K562 (cell line): ENCODE measurements around the gene ABCC6. TPM values are rescaled to one million over a fixed set of nuclear protein-coding genes. Genes with fewer than 3 reads are reported as not detected.
A peak's percentile ranks its signal among the peaks of the same experiment; 100 is the strongest.

Experiments used
- CHCHD3 ChIP-seq: fragments of 250-450 bp; sonication (Bioruptor Pico); IDR thresholded peaks from 2 replicates; pipeline ENCODE4 v2.1.2; 2022; ENCODE audit warnings: mild to moderate bottlenecking
- CREBBP ChIP-seq: IDR thresholded peaks from one replicate; pipeline ENCODE4 v1.6.1; 2012; ENCODE audit warnings: low read depth, mild to moderate bottlenecking, control low read depth, inconsistent platforms, low read length
- FOXO4 ChIP-seq: fragments of 450-650 bp; formaldehyde crosslinking; IDR thresholded peaks from 2 replicates; pipeline ENCODE4 v1.4.0; 2020; ENCODE audit warnings: mild to moderate bottlenecking, moderate library complexity
- FOXP4 ChIP-seq: sonication (generic); formaldehyde crosslinking; IDR thresholded peaks from 2 replicates; pipeline ENCODE4 v1.8.0; 2022; ENCODE audit warnings: mild to moderate bottlenecking, missing genetic modification reagents, borderline replicate concordance
- HOMEZ ChIP-seq: fragments of 250-450 bp; sonication (Bioruptor Pico); IDR thresholded peaks from 2 replicates; pipeline ENCODE4 v1.4.0; 2020; ENCODE audit warnings: mild to moderate bottlenecking, moderate library complexity
- PHTF2 ChIP-seq: fragments of 250-450 bp; sonication (Bioruptor Pico); IDR thresholded peaks from 2 replicates; pipeline ENCODE4 v1.5.0; 2021; ENCODE audit warnings: mild to moderate bottlenecking
- SMARCB1 ChIP-seq: IDR thresholded peaks from 2 replicates; pipeline ENCODE4 v1.6.1; 2011; ENCODE audit warnings: improper control_type of control experiment, low read depth; ENCODE audit not compliant: insufficient read length
- SREBF2 ChIP-seq: sonication (generic); formaldehyde crosslinking; IDR thresholded peaks from 2 replicates; pipeline ENCODE4 v1.4.0; 2020; ENCODE audit warnings: mild to moderate bottlenecking, missing genetic modification reagents
- TCF3 ChIP-seq: sonication (generic); formaldehyde crosslinking; IDR thresholded peaks from 2 replicates; pipeline ENCODE4 v1.4.0; 2020; ENCODE audit warnings: mild to moderate bottlenecking, missing genetic modification reagents
- ZNF121 ChIP-seq: sonication (generic); formaldehyde crosslinking; conservative IDR thresholded peaks from 2 replicates; pipeline ENCODE4 v1.8.0; 2022; ENCODE audit warnings: missing genetic modification reagents
- ZNF165 ChIP-seq: fragments of 250-450 bp; sonication (Bioruptor Pico); IDR thresholded peaks from 2 replicates; pipeline ENCODE4 v1.4.0; 2020; ENCODE audit warnings: borderline replicate concordance
- ZNF224 ChIP-seq: sonication (generic); formaldehyde crosslinking; IDR thresholded peaks from 2 replicates; pipeline ENCODE4 v1.8.0; 2022; ENCODE audit warnings: mild to moderate bottlenecking, missing genetic modification reagents
- ZNF24 ChIP-seq: fragments of 450-650 bp; IDR thresholded peaks from 2 replicates; pipeline ENCODE4 v1.6.1; 2016
- ZNF280A ChIP-seq: fragments of 450-650 bp; IDR thresholded peaks from 2 replicates; pipeline ENCODE4 v1.6.1; 2018; ENCODE audit warnings: mild to moderate bottlenecking, low read depth; ENCODE audit not compliant: partially characterized antibody
- ZNF609 ChIP-seq: sonication (generic); formaldehyde crosslinking; IDR thresholded peaks from 2 replicates; pipeline ENCODE4 v1.8.1; 2023; ENCODE audit warnings: missing genetic modification reagents, mild to moderate bottlenecking, borderline replicate concordance
- polyA plus RNA-seq, 8 experiments: library from polyadenylated mRNA; depleted of rRNA in 4 of 8; stranded (reverse) in 5 of 8; unstranded in 3 of 8; fragments of >200 nt; fragmentation: Nextera tagmentation in 2 of 8; fragmentation: Illumina TruSeq in 1 of 8; extraction: Ambion mirVana in 2 of 8; extraction: Trizol in 1 of 8; gene quantifications; 2 replicates each; pipeline versions ENCODE4 v1.2.1 to v1.2.3, GENCODE V29; 2011 to 2014; ENCODE audit warnings: inconsistent platforms in 1 of 8, missing spikeins in 1 of 8
- total RNA-seq, 7 experiments: library from RNA; depleted of rRNA in 6 of 7; stranded (reverse); fragments of >200 nt in 6 of 7; fragmentation: Illumina TruSeq in 2 of 7; extraction: Trizol in 2 of 7; gene quantifications; 2 replicates each; pipeline versions ENCODE4 v1.2.1 to v1.2.3, GENCODE V29; 2011 to 2021; ENCODE audit warnings: low replicate concordance in 1 of 7

The ABCC6 gene
- total and polyA plus RNA-seq, 9 of the 15 experiments (the other 6 are each of a cell fraction or from before 2014, with no cell fraction given) = 0.03 to 0.46 (median 0.07) TPM; not detected in 4

GRCh38 chr16:16189842-16190241, 33.5 kb downstream of the ABCC6 start (continued):
- TF ChIP-seq ZNF609 (CRISPR knock-in tag) (no peak), ZNF165 (no peak), SREBF2 (CRISPR knock-in tag) (no peak), TCF3 (CRISPR knock-in tag) (peak; percentile 82), FOXO4 (no peak), ZNF121 (CRISPR knock-in tag) (no peak), SMARCB1 (no peak), ZNF24 (no peak), CREBBP (no peak), FOXP4 (no peak), ZNF224 (CRISPR knock-in tag) (no peak), PHTF2 (no peak), CHCHD3 (CRISPR knock-in tag) (no peak), ZNF280A (no peak), HOMEZ (CRISPR knock-in tag) (no peak)
